GM12873 (cell line): ENCODE measurements around the gene OMG.

Source experiments
- CTCF ChIP-seq: IDR thresholded peaks from 2 replicates; pipeline ENCODE4 v1.5.1; 2012; ENCODE audit warnings: low read depth, mild to moderate bottlenecking, moderate library complexity, low read length, control low read depth; ENCODE audit not compliant: insufficient read depth; ENCODE audit errors: missing control alignments

OMG gene

DNA sequence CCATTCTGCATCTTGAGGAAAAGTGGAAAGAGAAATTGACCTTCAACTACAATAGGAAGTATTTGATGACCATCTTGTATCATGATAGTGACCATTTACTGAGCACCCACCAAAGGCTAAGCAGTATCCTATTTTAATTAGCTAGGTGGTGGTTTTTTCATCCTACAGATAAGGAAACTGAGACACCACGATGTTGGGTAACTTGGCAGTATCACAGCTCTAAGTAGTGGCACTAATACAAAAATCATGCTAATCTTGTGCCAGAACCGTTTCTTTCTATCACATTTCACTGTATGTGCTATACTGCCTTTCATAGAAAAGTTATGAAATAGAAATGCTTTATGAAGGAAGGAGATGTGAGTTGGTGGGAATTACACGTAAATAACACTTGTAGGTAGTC is 14.5 kb upstream of the OMG start:
- no peak for TF ChIP-seq CTCF

- TF ChIP-seq CTCF, result no peak
Measured at GRCh38 chr17:31310886-31311285, 13.8 kb upstream of the OMG start.

GRCh38 chr17:31310260-31310659 is 13.2 kb upstream of the OMG start:
- no peak for TF ChIP-seq CTCF

GRCh38 chr17:31309556-31309955 is 12.5 kb upstream of the OMG start:
- TF ChIP-seq CTCF, result no peak

DNA sequence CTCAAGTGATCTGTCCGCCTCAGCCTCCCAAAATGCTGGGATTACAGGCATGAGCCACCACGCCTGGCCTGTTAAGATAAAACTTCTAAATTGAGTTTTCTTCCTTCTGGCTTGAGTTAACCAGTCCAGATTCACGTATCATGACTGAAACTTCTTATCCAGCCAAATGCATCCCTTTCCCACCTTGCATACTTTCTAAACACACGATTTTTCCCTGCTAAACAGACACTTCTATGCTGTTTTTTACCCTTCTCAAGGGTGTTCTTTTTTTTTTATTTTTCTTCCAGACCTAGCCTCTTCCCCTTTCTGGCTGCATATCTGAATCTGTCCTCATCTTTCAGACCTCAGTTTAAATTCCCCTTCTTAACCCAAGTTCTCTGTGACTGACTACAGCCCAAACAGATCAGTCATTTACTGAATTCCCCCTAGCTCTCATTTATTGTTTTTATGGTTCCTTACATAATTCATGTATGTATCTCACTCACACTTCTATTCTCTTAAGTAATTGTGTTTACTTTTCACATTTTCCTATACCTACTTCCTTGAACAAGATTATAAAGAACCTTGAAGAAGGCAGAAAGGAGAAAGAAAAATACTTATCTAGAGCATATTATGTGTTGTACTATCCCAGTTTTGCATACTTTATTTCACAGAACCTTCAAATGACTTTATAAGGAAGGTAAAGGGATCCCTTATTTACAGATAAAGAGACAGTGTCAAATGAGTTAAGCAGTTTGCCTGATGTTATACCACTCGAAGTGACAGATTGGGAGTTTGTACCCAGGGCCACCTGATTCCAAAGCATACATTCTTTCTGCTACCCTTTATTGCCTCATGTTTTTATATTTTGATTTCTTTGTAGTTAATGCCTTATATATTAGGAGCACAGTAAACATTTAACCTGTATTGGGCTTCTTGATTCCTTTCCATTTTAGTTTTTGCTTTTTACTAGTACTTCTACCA is 11.6 kb upstream of the OMG start:
- TF ChIP-seq CTCF, result no peak

- TF ChIP-seq CTCF, result no peak
Measured at GRCh38 chr17:31307640-31308039, 10.6 kb upstream of the OMG start.

- no peak for TF ChIP-seq CTCF
Measured at GRCh38 chr17:31299624-31300023, 2.6 kb upstream of the OMG start.
